Thyroid gland (tissue), 4 donors: ENCODE measurements around the gene RNF17.

Experiments used
- CTCF ChIP-seq, 6 experiments: fragments of 200-600 bp in 3 of 6; fragments of 450-650 bp in 3 of 6; sonication (generic) in 3 of 6; IDR thresholded peaks; one replicate each; pipeline ENCODE4 v1.5.1; 2016 to 2019; ENCODE audit warnings: antibody characterized with exemption in 6 of 6, mild to moderate bottlenecking in 2 of 6, inconsistent platforms in 1 of 6, moderate library complexity in 1 of 6
- POLR2A ChIP-seq, 2 donors: fragments of 450-650 bp; IDR thresholded peaks; one replicate each; pipeline ENCODE4 v1.6.1; 2017; ENCODE audit warnings: antibody characterized with exemption in 2 of 2, mild to moderate bottlenecking in 2 of 2, moderate library complexity in 1 of 2

DNA sequence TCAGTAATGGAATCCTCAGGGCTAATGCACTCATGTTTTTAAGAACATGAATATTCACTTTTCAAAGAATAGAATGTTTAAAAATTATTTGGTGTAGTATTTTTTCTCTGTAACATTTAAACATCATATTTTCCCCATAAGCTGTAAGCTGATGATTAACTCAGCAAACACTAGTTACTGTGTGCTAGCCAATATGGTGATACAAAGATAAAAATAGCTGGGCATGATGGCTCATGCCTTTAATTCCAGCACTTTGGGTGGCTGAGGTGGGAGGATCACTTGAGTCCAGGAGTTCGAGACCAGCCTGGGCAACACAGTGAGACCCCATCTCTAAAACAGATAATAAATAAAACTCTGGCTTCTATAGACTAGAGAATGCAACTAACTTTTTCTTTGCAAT is 13.2 kb downstream of the RNF17 start:
- TF ChIP-seq CTCF (IDR thresholded peaks at IDR 0.05): no peak
- TF ChIP-seq POLR2A (IDR thresholded peaks at IDR 0.05): no peak
